NCI-H446 (cell line): ENCODE measurements around the gene ACTR5.
A peak's percentile ranks its signal among the peaks of the same experiment; 100 is the strongest.

Source experiments
- DNase-seq, 2 experiments: peaks; one replicate each; lab custom pipeline; 2025; lab: John Stamatoyannopoulos, UW

Gene ACTR5

GRCh38 chr20:38748097-38748860, at the start of gene ACTR5:
Gene ACTR5, plus strand, starts transcription at chr20:38748460. Its CDS starts 19 bp downstream, at chr20:38748479.
- DNase-seq, result peak; percentile 82 to 96

GRCh38 chr20:38698541-38698940, 49.7 kb upstream of the ACTR5 start:
- no peak for DNase-seq

GRCh38 chr20:38700141-38700540, 48.1 kb upstream of the ACTR5 start:
- DNase-seq, result no peak

- no peak for DNase-seq
Measured at GRCh38 chr20:38700926-38701325, 47.3 kb upstream of the ACTR5 start.

- no peak for DNase-seq
Measured at GRCh38 chr20:38703526-38703925, 44.7 kb upstream of the ACTR5 start.

- DNase-seq, result no peak
Measured at GRCh38 chr20:38704136-38704535, 44.1 kb upstream of the ACTR5 start.

GRCh38 chr20:38706509-38706908, 41.8 kb upstream of the ACTR5 start:
- peak; percentile 27 to 77 for DNase-seq

- no peak for DNase-seq
Measured at GRCh38 chr20:38714308-38714707, 34.0 kb upstream of the ACTR5 start.

- no peak for DNase-seq
Measured at GRCh38 chr20:38715646-38716045, 32.6 kb upstream of the ACTR5 start.

GRCh38 chr20:38722683-38723016, 25.6 kb upstream of the ACTR5 start:
- DNase-seq, result no peak

- no peak for DNase-seq
Measured at GRCh38 chr20:38723017-38723847, 25.0 kb upstream of the ACTR5 start.

GRCh38 chr20:38723848-38724625, 24.2 kb upstream of the ACTR5 start, which contains the start of gene SLC32A1:
Gene SLC32A1, plus strand, starts transcription at chr20:38724486. Its CDS starts 239 bp downstream, at chr20:38724725.
- DNase-seq, result no peak

- no peak for DNase-seq
Measured at GRCh38 chr20:38724626-38725147, 23.6 kb upstream of the ACTR5 start.

- no peak for DNase-seq
Measured at GRCh38 chr20:38725148-38725901, 22.9 kb upstream of the ACTR5 start.

- peak; percentile 57 to 85 for DNase-seq
Measured at GRCh38 chr20:38725931-38726803, 22.1 kb upstream of the ACTR5 start.

GRCh38 chr20:38726804-38727606, 21.3 kb upstream of the ACTR5 start:
- no peak for DNase-seq

- no peak for DNase-seq
Measured at GRCh38 chr20:38727607-38728190, 20.6 kb upstream of the ACTR5 start.

- no peak for DNase-seq
Measured at GRCh38 chr20:38728191-38728781, 20.0 kb upstream of the ACTR5 start.
